Measurements from ENCODE around the gene SEMA5A. TPM values are rescaled to one million over a fixed set of nuclear protein-coding genes. Genes with fewer than 3 reads are reported as not detected.

SEMA5A gene
- total and polyA plus RNA-seq, 2 of the 8 experiments (the other 6 are each of a cell fraction or from before 2014, with no cell fraction given) = 5.3 to 8.9 TPM

GRCh38 chr5:9324348-9325077 lies 221.4 kb downstream of the SEMA5A start (continued):
- TF ChIP-seq RAD21 (IDR thresholded peaks at IDR 0.05 in 1 of 2, conservative IDR thresholded peaks at IDR 0.05 in 1 of 2; ENCODE audit: low read depth in 2 of 2, low read length in 2 of 2) (no peak), RNF2 (IDR thresholded peaks at IDR 0.05; ENCODE audit: borderline replicate concordance, low read depth, low read length, missing control alignments, poor library complexity, severe bottlenecking) (no peak), RBBP5 (IDR thresholded peaks at IDR 0.05; ENCODE audit: borderline replicate concordance, low read depth, low read length) (no peak), SIN3A (conservative IDR thresholded peaks at IDR 0.05 in 1 of 2, IDR thresholded peaks at IDR 0.05 in 1 of 2; ENCODE audit: low read depth in 1 of 2, low read length in 2 of 2) (no peak)

Measured in H1 (cell line).